ENCODE measurements around the gene RPL22L1.

DNA sequence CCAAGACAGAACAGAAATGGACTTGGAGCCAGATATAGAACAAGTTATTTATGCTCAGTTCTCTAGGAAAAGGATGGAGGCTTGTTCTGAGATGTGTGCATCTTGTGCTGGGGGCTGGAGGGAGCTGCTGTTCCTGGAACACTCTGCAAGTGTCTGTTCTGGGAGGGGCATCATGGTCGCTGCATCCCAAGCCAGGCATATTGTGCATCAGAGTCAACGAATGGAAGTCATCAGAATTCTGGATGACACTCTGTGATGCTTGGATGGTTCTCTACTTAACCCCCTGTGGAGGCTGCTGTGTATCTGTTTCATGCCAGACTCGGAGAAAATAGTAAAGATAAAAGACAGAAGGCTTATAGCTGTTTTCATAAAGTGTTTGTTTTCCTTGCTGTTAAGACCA, 34.7 kb downstream of the RPL22L1 start:
- TF ChIP-seq POLR2AphosphoS5 (IDR thresholded peaks at IDR 0.05; ENCODE audit: low read depth, low read length): no peak
- no peak for TF ChIP-seq POLR2A (IDR thresholded peaks at IDR 0.05; ENCODE audit: low read depth, low read length)
- no peak for TF ChIP-seq TAF1 (IDR thresholded peaks at IDR 0.05; ENCODE audit: borderline replicate concordance, low read depth, low read length)

Data from GM12892 (cell line).